Lower lobe of right lung (tissue), 2 donors: Measurements from ENCODE around the gene KAT6B. TPM values are rescaled to one million over a fixed set of nuclear protein-coding genes. Genes with fewer than 3 reads are reported as not detected.

Source experiments
- ATAC-seq, 2 donors: fragments of 200-7000 bp; cut with Tn5 transposase; one replicate each; pipeline ENCODE4 v1.9.1; 2020 to 2022; ENCODE audit warnings: mild to moderate bottlenecking in 2 of 2, moderate library complexity in 2 of 2
- DNase-seq: peaks from one replicate; pipeline ENCODE4 v3.0.0-alpha.2; 2020
- H3K27ac ChIP-seq: fragments of 200-600 bp; one replicate; pipeline ENCODE4 v1.8.0; 2022
- H3K27me3 ChIP-seq: fragments of 200-600 bp; one replicate; pipeline ENCODE4 v1.8.0; 2022; ENCODE audit warnings: low read depth
- H3K36me3 ChIP-seq: fragments of 200-600 bp; one replicate; pipeline ENCODE4 v1.8.0; 2022; ENCODE audit warnings: mild to moderate bottlenecking
- H3K4me1 ChIP-seq: fragments of 200-600 bp; one replicate; pipeline ENCODE4 v1.8.0; 2022
- H3K4me3 ChIP-seq: fragments of 200-600 bp; one replicate; pipeline ENCODE4 v1.8.0; 2022; ENCODE audit warnings: mild to moderate bottlenecking
- H3K9me3 ChIP-seq: fragments of 200-600 bp; one replicate; pipeline ENCODE4 v1.8.0; 2022
- CTCF ChIP-seq: fragments of 200-600 bp; IDR thresholded peaks from one replicate; pipeline ENCODE4 v1.8.0; 2022; ENCODE audit warnings: antibody characterized with exemption, mild to moderate bottlenecking
- intact Hi-C: fragments of 100-400 bp; cut with DNase I; formaldehyde crosslinking; loops from one replicate; pipeline ENCODE4 v1.11.0; 2022
- total RNA-seq: library from RNA; stranded (reverse); fragmentation: NEBNext Ultra II Directional; extraction: Animal tissue kit (Norgen Biotek cat#: 25700); gene quantifications from one replicate; pipeline ENCODE4 v1.2.1, GENCODE V29; 2021
- donor health status: DM: no; HTN: yes; CAD: no; lungs with severe emphysema.

The KAT6B gene
- total RNA-seq, 1 donor from 2014 or later: 46.3 TPM

- Histone ChIP-seq H3K27ac (no peak overlapping the region), H3K9me3 (no peaks in the 10 kb centered on the region), H3K4me3 (no peak overlapping the region), H3K36me3 (peaks cover 38% of the 10 kb centered on the region), H3K4me1 (no peaks in the 10 kb centered on the region), H3K27me3 (no peaks in the 10 kb centered on the region)
- DNase-seq: no peak
- intact Hi-C loops: no loop called here
- no peak for TF ChIP-seq CTCF
- no peak for ATAC-seq
Observed at GRCh38 chr10:74988832-74989561, 162.6 kb downstream of the KAT6B start.

GRCh38 chr10:74991435-74991834 lies 165.0 kb downstream of the KAT6B start:
- H3K27me3 ChIP-seq: no peaks in the 10 kb centered on the region
- intact Hi-C loops: no loop called here
- H3K4me3 ChIP-seq: no peak overlapping the region
- no peak for DNase-seq
- H3K9me3 ChIP-seq: no peaks in the 10 kb centered on the region
- no peak for ATAC-seq
- peaks cover 7% of the 10 kb centered on the region for H3K4me1 ChIP-seq
- peaks cover 32% of the 10 kb centered on the region for H3K36me3 ChIP-seq
- no peak overlapping the region for H3K27ac ChIP-seq
- TF ChIP-seq CTCF: no peak

GRCh38 chr10:74992068-74992467 lies 165.7 kb downstream of the KAT6B start:
- no peaks in the 10 kb centered on the region for H3K9me3 ChIP-seq
- no peak for TF ChIP-seq CTCF
- ATAC-seq (no peak), DNase-seq (no peak)
- H3K36me3 ChIP-seq: peaks cover 32% of the 10 kb centered on the region
- H3K27ac ChIP-seq: no peak overlapping the region
- H3K4me1 ChIP-seq: peaks cover 7% of the 10 kb centered on the region
- H3K27me3 ChIP-seq: no peaks in the 10 kb centered on the region
- intact Hi-C loops: no loop called here
- H3K4me3 ChIP-seq: no peak overlapping the region

- Histone ChIP-seq H3K9me3 (no peaks in the 10 kb centered on the region), H3K4me3 (no peak overlapping the region), H3K4me1 (peaks cover 7% of the 10 kb centered on the region), H3K27ac (no peak overlapping the region), H3K27me3 (no peaks in the 10 kb centered on the region), H3K36me3 (peaks cover 38% of the 10 kb centered on the region)
- intact Hi-C loops: no loop called here
- no peak for TF ChIP-seq CTCF
- ATAC-seq (no peak), DNase-seq (no peak)
Observed at GRCh38 chr10:74993649-74994048, 167.2 kb downstream of the KAT6B start.

GRCh38 chr10:74994854-74995253 lies 168.5 kb downstream of the KAT6B start:
- H3K9me3 ChIP-seq: no peaks in the 10 kb centered on the region
- no peak overlapping the region for H3K4me3 ChIP-seq
- intact Hi-C loops: no loop called here
- no peak for TF ChIP-seq CTCF
- peaks cover 7% of the 10 kb centered on the region for H3K4me1 ChIP-seq
- peak; percentile 82 to 92 for ATAC-seq
- H3K27me3 ChIP-seq: no peaks in the 10 kb centered on the region
- DNase-seq: no peak
- no peak overlapping the region for H3K27ac ChIP-seq
- peaks cover 33% of the 10 kb centered on the region for H3K36me3 ChIP-seq
